Uterus (tissue), 2 donors: ENCODE results near the gene MED13L.

Experiments used
- CTCF ChIP-seq, 4 experiments: fragments of 200-600 bp in 2 of 4; fragments of 450-650 bp in 2 of 4; sonication (generic) in 2 of 4; IDR thresholded peaks; one replicate each; pipeline ENCODE4 v1.5.1; 2016 to 2019; ENCODE audit warnings: antibody characterized with exemption in 4 of 4, mild to moderate bottlenecking in 2 of 4, moderate library complexity in 1 of 4
- POLR2A ChIP-seq, 2 donors: fragments of 450-650 bp; IDR thresholded peaks; one replicate each; pipeline ENCODE4 v1.6.1; 2016; ENCODE audit warnings: antibody characterized with exemption in 2 of 2, mild to moderate bottlenecking in 1 of 2, moderate library complexity in 1 of 2

- TF ChIP-seq CTCF (IDR thresholded peaks at IDR 0.05) (no peak), POLR2A (IDR thresholded peaks at IDR 0.05) (no peak)
Measured at GRCh38 chr12:116000252-116000651, 277.2 kb downstream of the MED13L start.
